ENCODE data around the gene CALML3. TPM values are rescaled to one million over a fixed set of nuclear protein-coding genes. Genes with fewer than 3 reads are reported as not detected.

CALML3 gene
- total RNA-seq, 1 donor from 2014 or later, result not detected

GRCh38 chr10:5512331-5512730 lies 12.4 kb upstream of the CALML3 start:
- Histone ChIP-seq H3K9me3 (ENCODE audit: low read depth) (no peaks in the 10 kb centered on the region), H3K27ac (no peak overlapping the region), H3K27me3 (no peaks in the 10 kb centered on the region), H3F3A (ENCODE audit: low read depth) (peaks cover 18% of the 10 kb centered on the region), H3K36me3 (no peaks in the 10 kb centered on the region), H3K4me3 (no peak overlapping the region), H2AFZ (replicated peaks) (no peak overlapping the region), H3K4me2 (no peak overlapping the region), H3K9ac (no peak overlapping the region), H3K79me2 (ENCODE audit: low read depth) (no peaks in the 10 kb centered on the region), H4K20me1 (ENCODE audit: low read depth) (no peaks in the 10 kb centered on the region), H3K4me1 (peaks cover 24% of the 10 kb centered on the region)
- H3K4me1 Mint-ChIP-seq, result peaks cover 39% of the 10 kb centered on the region
- H3K9me3 Mint-ChIP-seq, result peaks cover 5% of the 10 kb centered on the region
- no peak overlapping the region for H3K4me3 Mint-ChIP-seq
- TF ChIP-seq EZH2 (IDR thresholded peaks at IDR 0.05) (no peak), EZH2phosphoT487 (IDR thresholded peaks at IDR 0.05) (no peak), CTCF (IDR thresholded peaks at IDR 0.05) (no peak)
- H3K36me3 Mint-ChIP-seq, result no peaks in the 10 kb centered on the region
- H3K27me3 Mint-ChIP-seq (ENCODE audit: insufficient read depth, low read depth), result peaks cover 16% of the 10 kb centered on the region
- no peak for DNase-seq (ENCODE audit: low spot score)
- no peak overlapping the region for H3K27ac Mint-ChIP-seq

- Mint-ChIP-seq H3K4me3 (peak overlapping the region; percentile 4), H3K27ac (peak overlapping the region; percentile 90), H3K9me3 (peaks cover 5% of the 10 kb centered on the region), H3K4me1 (peaks cover 39% of the 10 kb centered on the region), H3K27me3 (ENCODE audit: insufficient read depth, low read depth) (peaks cover 16% of the 10 kb centered on the region), H3K36me3 (no peaks in the 10 kb centered on the region)
- H3K79me2 ChIP-seq (ENCODE audit: low read depth), result no peaks in the 10 kb centered on the region
- H3K4me1 ChIP-seq, result peaks cover 24% of the 10 kb centered on the region
- no peak overlapping the region for H3K4me3 ChIP-seq
- peaks cover 18% of the 10 kb centered on the region for H3F3A ChIP-seq (ENCODE audit: low read depth)
- no peak for TF ChIP-seq EZH2 (IDR thresholded peaks at IDR 0.05)
- no peak for TF ChIP-seq EZH2phosphoT487 (IDR thresholded peaks at IDR 0.05)
- TF ChIP-seq CTCF (IDR thresholded peaks at IDR 0.05), result no peak
- H3K27ac ChIP-seq, result no peak overlapping the region
- no peak overlapping the region for H3K9ac ChIP-seq
- no peak overlapping the region for H3K4me2 ChIP-seq
- no peaks in the 10 kb centered on the region for H3K9me3 ChIP-seq (ENCODE audit: low read depth)
- DNase-seq (ENCODE audit: low spot score), result no peak
- H3K27me3 ChIP-seq, result no peaks in the 10 kb centered on the region
- no peak overlapping the region for H2AFZ ChIP-seq (replicated peaks)
- H4K20me1 ChIP-seq (ENCODE audit: low read depth), result no peaks in the 10 kb centered on the region
- H3K36me3 ChIP-seq, result no peaks in the 10 kb centered on the region
These were observed 11.7 kb upstream of the CALML3 start for GRCh38 chr10:5512881-5513612.

- Histone ChIP-seq H4K20me1 (ENCODE audit: low read depth) (no peaks in the 10 kb centered on the region), H3K27ac (peak overlapping the region; percentile 79), H3K9ac (no peak overlapping the region), H3K79me2 (ENCODE audit: low read depth) (no peaks in the 10 kb centered on the region), H3K4me2 (peak overlapping the region; percentile 40), H3K36me3 (no peaks in the 10 kb centered on the region), H3K4me3 (no peak overlapping the region), H3K27me3 (no peaks in the 10 kb centered on the region), H2AFZ (replicated peaks) (no peak overlapping the region), H3F3A (ENCODE audit: low read depth) (peaks cover 18% of the 10 kb centered on the region), H3K9me3 (ENCODE audit: low read depth) (no peaks in the 10 kb centered on the region), H3K4me1 (peaks cover 24% of the 10 kb centered on the region)
- Mint-ChIP-seq H3K27me3 (ENCODE audit: insufficient read depth, low read depth) (peaks cover 11% of the 10 kb centered on the region), H3K9me3 (peaks cover 11% of the 10 kb centered on the region), H3K36me3 (no peaks in the 10 kb centered on the region), H3K27ac (peak overlapping the region; percentile 59), H3K4me3 (no peak overlapping the region), H3K4me1 (peaks cover 41% of the 10 kb centered on the region)
- TF ChIP-seq EZH2phosphoT487 (IDR thresholded peaks at IDR 0.05), result no peak
- TF ChIP-seq CTCF (IDR thresholded peaks at IDR 0.05), result no peak
- TF ChIP-seq EZH2 (IDR thresholded peaks at IDR 0.05), result no peak
- DNase-seq (ENCODE audit: low spot score), result peak; percentile 77
These were observed 10.4 kb upstream of the CALML3 start for GRCh38 chr10:5514226-5514850.
